HUES48 (cell line): ENCODE measurements around the gene UNC13B.
"Not testable (repeated sequence)": the region's sequence is repeated elsewhere in the genome, so short reads cannot be mapped to it uniquely, and the experiment has no call there.

Experiments used
- H3K27ac ChIP-seq: one replicate; pipeline ENCODE4 v1.7.0; 2013; ENCODE audit warnings: low read depth, low read length, inconsistent platforms
- H3K27me3 ChIP-seq: 2 replicates; pipeline ENCODE4 v1.6.1; 2013; ENCODE audit warnings: mild to moderate bottlenecking, low read length; ENCODE audit not compliant: control insufficient read depth, insufficient read depth
- H3K36me3 ChIP-seq: 2 replicates; pipeline ENCODE4 v1.6.1; 2013; ENCODE audit warnings: low read length; ENCODE audit not compliant: control insufficient read depth, insufficient read depth
- H3K4me1 ChIP-seq: 2 replicates; pipeline ENCODE4 v1.6.1; 2013; ENCODE audit warnings: mild to moderate bottlenecking, low read length; ENCODE audit not compliant: control insufficient read depth, insufficient read depth
- H3K4me3 ChIP-seq: 2 replicates; pipeline ENCODE4 v1.5.1; 2013; ENCODE audit warnings: mild to moderate bottlenecking, low read depth, low read length
- H3K9ac ChIP-seq: 2 replicates; pipeline ENCODE4 v1.6.1; 2013; ENCODE audit warnings: mild to moderate bottlenecking, low read depth, low read length, moderate library complexity
- H3K9me3 ChIP-seq: 2 replicates; pipeline ENCODE4 v1.6.1; 2013; ENCODE audit warnings: low read length; ENCODE audit not compliant: control insufficient read depth, insufficient read depth

UNC13B gene

DNA sequence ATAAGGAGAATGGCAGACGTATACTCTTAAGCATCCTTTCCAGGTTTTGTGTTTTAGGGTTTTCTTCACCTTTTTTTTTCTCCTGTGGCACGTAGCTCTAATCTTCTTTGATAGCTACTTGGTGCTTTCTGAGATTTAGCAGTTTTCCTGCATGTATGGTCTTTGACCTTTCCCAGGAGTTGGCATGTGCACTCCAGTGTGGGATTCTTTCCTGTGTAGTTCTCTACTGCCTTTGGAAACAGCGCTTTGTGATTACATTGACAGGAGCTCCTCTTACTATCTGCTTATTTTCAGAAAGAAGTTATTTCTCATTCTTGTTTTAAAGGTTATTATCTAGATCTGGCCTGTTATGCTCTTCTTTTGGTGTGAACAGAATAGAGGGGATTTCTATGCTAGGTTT, 65.5 kb downstream of the UNC13B start:
- Histone ChIP-seq H3K4me3 (no peak overlapping the region), H3K27me3 (no peaks in the 10 kb centered on the region), H3K4me1 (0 out of 2 replicates have a peak, but pooled peaks cover 2% of the 10 kb centered on the region), H3K9me3 (no peaks in the 10 kb centered on the region), H3K9ac (no peak overlapping the region), H3K36me3 (no peaks in the 10 kb centered on the region), H3K27ac (no peak overlapping the region)

- Histone ChIP-seq H3K9ac (no peak overlapping the region), H3K9me3 (no peaks in the 10 kb centered on the region), H3K27me3 (no peaks in the 10 kb centered on the region), H3K27ac (no peak overlapping the region), H3K4me1 (0 out of 2 replicates have a peak, but pooled peaks cover 2% of the 10 kb centered on the region), H3K36me3 (no peaks in the 10 kb centered on the region), H3K4me3 (no peak overlapping the region)
Measured at GRCh38 chr9:35229066-35229778, 67.4 kb downstream of the UNC13B start.

- Histone ChIP-seq H3K36me3 (no peaks in the 10 kb centered on the region), H3K4me3 (no peak overlapping the region), H3K9me3 (no peaks in the 10 kb centered on the region), H3K4me1 (0 out of 2 replicates have a peak, but pooled peaks cover 2% of the 10 kb centered on the region), H3K27me3 (no peaks in the 10 kb centered on the region), H3K27ac (no peak overlapping the region), H3K9ac (no peak overlapping the region)
Measured at GRCh38 chr9:35229779-35230143, 68.0 kb downstream of the UNC13B start.

GRCh38 chr9:35232867-35233544, 71.2 kb downstream of the UNC13B start:
- H3K4me3 ChIP-seq: no peak overlapping the region
- H3K4me1 ChIP-seq: no peaks in the 10 kb centered on the region
- H3K36me3 ChIP-seq: 0 out of 2 replicates have a peak, but pooled peaks cover 2% of the 10 kb centered on the region
- no peak overlapping the region for H3K9ac ChIP-seq
- H3K27me3 ChIP-seq: no peaks in the 10 kb centered on the region
- H3K9me3 ChIP-seq: no peaks in the 10 kb centered on the region
- H3K27ac ChIP-seq: no peak overlapping the region

DNA sequence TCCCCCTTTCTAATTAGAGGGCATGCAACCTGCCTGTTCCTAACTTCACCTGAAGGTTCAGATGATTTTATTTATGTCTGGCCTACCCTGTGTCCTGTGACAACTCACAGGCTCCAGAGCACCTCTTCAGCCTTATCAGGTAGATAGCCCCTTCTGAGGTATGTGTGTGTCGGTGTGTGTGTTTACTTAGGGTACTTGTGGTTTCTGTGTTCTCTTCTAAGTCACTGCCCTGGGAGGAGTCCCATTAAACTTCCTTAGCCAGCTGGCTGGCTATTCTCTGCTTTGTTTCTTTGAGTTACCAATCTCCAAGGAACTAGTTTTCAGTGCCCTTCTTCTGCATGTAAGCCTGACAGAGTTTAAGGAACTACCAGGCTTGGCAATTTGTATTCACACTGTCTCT, 74.9 kb downstream of the UNC13B start:
- H3K27ac ChIP-seq: peak overlapping the region; percentile 52
- no peaks in the 10 kb centered on the region for H3K27me3 ChIP-seq
- no peak overlapping the region for H3K4me3 ChIP-seq
- H3K36me3 ChIP-seq: peaks cover 4% of the 10 kb centered on the region; the same call in 1 of the 2 replicates
- H3K4me1 ChIP-seq: no peaks in the 10 kb centered on the region
- peaks cover 6% of the 10 kb centered on the region for H3K9me3 ChIP-seq
- H3K9ac ChIP-seq: no peak overlapping the region

DNA sequence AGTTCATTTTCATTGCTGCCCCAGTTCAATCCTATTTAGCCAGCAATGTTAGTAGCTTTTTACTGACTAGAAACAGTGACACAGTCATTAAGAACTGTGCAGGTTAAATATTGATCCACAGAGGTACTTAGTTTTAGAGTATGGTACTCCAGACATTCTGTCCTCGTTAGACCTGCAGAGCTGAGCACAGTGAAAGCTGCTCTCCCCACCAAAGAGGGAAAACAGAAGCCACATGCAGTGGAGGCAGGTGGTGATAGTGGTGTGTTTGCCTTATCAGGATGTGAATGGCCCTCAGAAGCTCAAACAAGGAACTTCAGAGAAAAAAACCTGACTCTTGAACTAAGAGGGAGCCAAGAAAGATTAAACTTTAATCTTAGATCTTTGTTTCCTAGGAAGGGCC, 75.5 kb downstream of the UNC13B start:
- Histone ChIP-seq H3K9ac (no peak overlapping the region), H3K4me1 (no peaks in the 10 kb centered on the region), H3K27ac (peak overlapping the region; percentile 52), H3K4me3 (no peak overlapping the region), H3K36me3 (peaks cover 4% of the 10 kb centered on the region; the same call in 1 of the 2 replicates), H3K27me3 (no peaks in the 10 kb centered on the region), H3K9me3 (peaks cover 6% of the 10 kb centered on the region)

DNA sequence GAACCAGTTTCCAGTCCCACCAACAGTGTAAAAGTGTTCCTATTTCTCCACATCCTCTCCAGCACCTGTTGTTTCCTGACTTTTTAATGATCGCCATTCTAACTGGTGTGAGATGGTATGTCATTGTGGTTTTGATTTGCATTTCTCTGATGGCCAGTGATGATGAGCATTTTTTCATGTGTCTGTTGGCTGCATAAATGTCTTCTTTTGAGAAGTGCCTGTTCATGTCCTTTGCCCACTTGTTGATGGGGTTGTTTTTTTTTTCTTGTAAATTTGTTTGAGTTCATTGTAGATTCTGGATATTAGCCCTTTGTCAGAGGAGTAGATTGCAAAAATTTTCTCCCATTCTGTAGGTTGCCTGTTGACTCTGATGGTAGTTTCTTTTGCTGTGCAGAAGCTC, 84.1 kb downstream of the UNC13B start:
- not testable (repeated sequence) for H3K27ac ChIP-seq, H3K9ac ChIP-seq, H3K36me3 ChIP-seq, H3K9me3 ChIP-seq, H3K4me1 ChIP-seq, H3K4me3 ChIP-seq, H3K27me3 ChIP-seq

DNA sequence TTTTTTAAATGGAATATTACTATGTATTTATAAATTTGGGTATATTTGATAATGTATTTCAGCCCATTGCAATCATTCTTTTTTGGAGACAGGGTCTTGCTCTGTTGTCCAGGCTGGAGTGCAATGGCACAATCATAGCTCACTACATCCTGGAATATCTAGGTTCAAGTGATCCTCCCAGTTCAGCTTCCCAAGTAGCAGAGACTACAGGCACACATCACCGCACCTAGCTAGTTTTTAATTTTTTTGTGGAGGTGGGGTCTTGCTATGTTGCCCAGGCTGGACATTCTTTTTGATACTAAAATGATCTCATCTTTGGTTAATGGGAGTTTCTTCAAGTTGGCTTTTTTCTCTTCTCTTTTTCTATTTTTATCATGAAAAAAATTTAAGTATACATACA, 91.3 kb downstream of the UNC13B start:
- Histone ChIP-seq H3K9me3 (no peaks in the 10 kb centered on the region), H3K4me3 (no peak overlapping the region), H3K27me3 (no peaks in the 10 kb centered on the region), H3K27ac (no peak overlapping the region), H3K4me1 (no peaks in the 10 kb centered on the region), H3K36me3 (no peaks in the 10 kb centered on the region), H3K9ac (no peak overlapping the region)

DNA sequence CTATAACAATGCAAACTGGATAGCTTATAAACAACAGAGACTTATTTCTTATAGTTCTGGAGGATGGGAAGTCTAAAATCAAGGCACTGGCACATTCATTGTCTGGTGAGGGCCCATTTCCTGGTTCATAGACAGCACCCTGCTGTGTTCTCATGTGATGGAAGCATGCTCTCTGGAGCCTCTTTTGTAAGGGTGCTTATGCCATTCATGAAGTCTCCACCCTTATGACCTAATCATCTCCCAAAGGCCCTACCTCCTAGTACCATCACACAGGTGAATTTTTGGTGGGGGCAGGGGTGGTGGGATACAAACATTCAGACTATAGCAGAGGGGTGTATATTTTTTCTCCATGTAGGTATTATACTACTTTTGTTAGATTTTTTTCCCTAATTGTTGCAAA, 92.4 kb downstream of the UNC13B start:
- Histone ChIP-seq H3K4me1 (no peaks in the 10 kb centered on the region), H3K27ac (no peak overlapping the region), H3K36me3 (no peaks in the 10 kb centered on the region), H3K27me3 (no peaks in the 10 kb centered on the region), H3K9me3 (no peaks in the 10 kb centered on the region), H3K9ac (no peak overlapping the region), H3K4me3 (no peak overlapping the region)

GRCh38 chr9:35254984-35255857, 93.4 kb downstream of the UNC13B start:
- no peak overlapping the region for H3K27ac ChIP-seq
- no peaks in the 10 kb centered on the region for H3K36me3 ChIP-seq
- H3K4me3 ChIP-seq: no peak overlapping the region
- H3K9me3 ChIP-seq: no peaks in the 10 kb centered on the region
- no peak overlapping the region for H3K9ac ChIP-seq
- no peaks in the 10 kb centered on the region for H3K27me3 ChIP-seq
- no peaks in the 10 kb centered on the region for H3K4me1 ChIP-seq
